Measurements from ENCODE around the gene HADH. TPM values are rescaled to one million over a fixed set of nuclear protein-coding genes. Genes with fewer than 3 reads are reported as not detected.
"Not testable (repeated sequence)": the region's sequence is repeated elsewhere in the genome, so short reads cannot be mapped to it uniquely, and the experiment has no call there.

HADH gene
- total RNA-seq, 4 donors from 2014 or later = 26.8 to 46.5 (median 38.1) TPM

DNA sequence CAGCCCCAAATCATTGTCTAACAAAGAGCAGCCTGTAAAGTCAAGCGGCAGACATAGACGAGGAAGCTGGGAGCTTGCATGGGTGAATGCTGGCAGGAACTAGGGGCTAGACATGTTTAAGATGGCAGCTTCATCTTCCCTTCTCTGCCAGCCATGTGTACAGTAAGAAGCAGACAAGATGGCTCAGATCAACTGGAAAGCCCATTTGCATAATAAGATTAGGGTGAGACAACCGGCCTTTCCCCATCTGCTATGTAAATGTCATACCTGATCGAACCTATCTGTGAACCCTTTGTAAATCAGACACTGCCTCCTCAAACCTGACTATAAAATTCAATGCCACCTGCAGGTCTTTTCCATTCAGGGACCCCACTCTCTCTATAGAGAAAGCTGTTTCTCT is 22.8 kb upstream of the HADH start:
- no peak for DNase-seq
- 70 to 79% methylated on average over 4 of the region's 4 CpGs for whole genome bisulfite sequencing, 2 donors
- TF ChIP-seq, protein P1, sequence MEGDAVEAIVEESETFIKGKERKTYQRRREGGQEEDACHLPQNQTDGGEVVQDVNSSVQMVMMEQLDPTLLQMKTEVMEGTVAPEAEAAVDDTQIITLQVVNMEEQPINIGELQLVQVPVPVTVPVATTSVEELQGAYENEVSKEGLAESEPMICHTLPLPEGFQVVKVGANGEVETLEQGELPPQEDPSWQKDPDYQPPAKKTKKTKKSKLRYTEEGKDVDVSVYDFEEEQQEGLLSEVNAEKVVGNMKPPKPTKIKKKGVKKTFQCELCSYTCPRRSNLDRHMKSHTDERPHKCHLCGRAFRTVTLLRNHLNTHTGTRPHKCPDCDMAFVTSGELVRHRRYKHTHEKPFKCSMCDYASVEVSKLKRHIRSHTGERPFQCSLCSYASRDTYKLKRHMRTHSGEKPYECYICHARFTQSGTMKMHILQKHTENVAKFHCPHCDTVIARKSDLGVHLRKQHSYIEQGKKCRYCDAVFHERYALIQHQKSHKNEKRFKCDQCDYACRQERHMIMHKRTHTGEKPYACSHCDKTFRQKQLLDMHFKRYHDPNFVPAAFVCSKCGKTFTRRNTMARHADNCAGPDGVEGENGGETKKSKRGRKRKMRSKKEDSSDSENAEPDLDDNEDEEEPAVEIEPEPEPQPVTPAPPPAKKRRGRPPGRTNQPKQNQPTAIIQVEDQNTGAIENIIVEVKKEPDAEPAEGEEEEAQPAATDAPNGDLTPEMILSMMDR (IDR thresholded peaks at IDR 0.05) = no peak
- TF ChIP-seq POLR2A (IDR thresholded peaks at IDR 0.05) = no peak

GRCh38 chr4:107967519-107967918 is 22.2 kb upstream of the HADH start:
- intact Hi-C loops (cut with DNase I); H3K36me3 ChIP-seq; DNase-seq; H3K27ac ChIP-seq; H3K9me3 ChIP-seq; H3K27me3 ChIP-seq; H3K4me1 ChIP-seq; H3K4me3 ChIP-seq: not testable (repeated sequence)

More for the DNA sequence above, 22.8 kb upstream of the HADH start:
- intact Hi-C loops (cut with DNase I) = no loop called here
- Histone ChIP-seq H3K4me1 (no peaks in the 10 kb centered on the region), H3K9me3 (no peaks in the 10 kb centered on the region), H3K36me3 (no peaks in the 10 kb centered on the region), H3K27me3 (no peaks in the 10 kb centered on the region), H3K4me3 (no peak overlapping the region), H3K27ac (no peak overlapping the region)

DNA sequence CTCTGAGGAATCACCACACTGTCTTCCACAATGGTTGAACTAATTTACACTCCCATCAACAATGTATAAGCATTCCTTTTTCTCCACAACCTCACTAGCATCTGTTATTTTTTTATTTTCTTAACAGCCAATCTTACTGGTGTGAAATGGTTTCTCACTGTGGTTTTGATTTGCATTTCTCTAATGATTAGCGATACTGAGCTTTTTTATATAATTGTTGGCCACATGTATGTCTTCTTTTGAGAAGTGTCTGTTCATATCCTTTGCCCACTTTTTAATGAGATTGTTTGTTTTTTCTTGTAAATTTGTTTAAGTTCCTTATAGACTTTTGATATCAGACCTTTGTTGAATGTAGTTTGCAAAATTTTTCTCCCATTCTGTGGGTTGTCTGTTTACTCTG is 21.8 kb upstream of the HADH start:
- DNase-seq; H3K36me3 ChIP-seq; H3K9me3 ChIP-seq; H3K27me3 ChIP-seq; H3K4me1 ChIP-seq; H3K4me3 ChIP-seq; H3K27ac ChIP-seq; intact Hi-C loops (cut with DNase I): not testable (repeated sequence)
- WGBS, 2 donors = 96% methylated on average over 1 of the region's 1 CpG

GRCh38 chr4:107970063-107970798 is 19.5 kb upstream of the HADH start:
- Histone ChIP-seq H3K9me3 (no peaks in the 10 kb centered on the region), H3K27ac (no peak overlapping the region), H3K4me1 (no peaks in the 10 kb centered on the region), H3K27me3 (no peaks in the 10 kb centered on the region), H3K36me3 (no peaks in the 10 kb centered on the region), H3K4me3 (no peak overlapping the region)
- intact Hi-C loops (cut with DNase I) = no loop called here
- no peak for DNase-seq
- WGBS, 2 donors = 90 to 91% methylated on average over 9 to 12 of the region's 12 CpGs
- TF ChIP-seq, protein P1 (IDR thresholded peaks at IDR 0.05) = no peak
- TF ChIP-seq POLR2A (IDR thresholded peaks at IDR 0.05) = no peak

DNA sequence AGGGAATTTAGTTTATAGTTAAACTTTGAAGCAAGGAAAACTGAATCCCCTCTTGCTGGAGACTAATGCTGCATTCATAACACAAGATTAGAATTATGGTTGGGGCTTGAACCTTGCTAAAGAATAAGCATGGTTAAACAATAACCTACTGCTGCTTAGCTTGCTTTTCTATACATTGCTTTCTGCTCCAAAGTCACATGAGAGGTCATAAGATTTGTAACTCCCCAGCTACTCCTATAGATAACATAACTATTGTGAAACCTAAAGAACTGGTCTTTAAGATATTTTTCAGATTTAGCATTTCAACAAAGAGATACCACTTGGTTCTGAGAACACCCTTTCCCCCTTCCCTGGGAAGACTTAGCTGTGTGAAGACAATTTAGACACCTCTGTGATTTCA is 17.1 kb upstream of the HADH start:
- Histone ChIP-seq H3K36me3 (no peaks in the 10 kb centered on the region), H3K4me3 (no peak overlapping the region), H3K4me1 (no peaks in the 10 kb centered on the region), H3K27ac (no peak overlapping the region), H3K27me3 (no peaks in the 10 kb centered on the region), H3K9me3 (no peaks in the 10 kb centered on the region)
- intact Hi-C loops (cut with DNase I) = no loop called here
- DNase-seq = no peak
- TF ChIP-seq, protein P1 (IDR thresholded peaks at IDR 0.05) = no peak
- TF ChIP-seq POLR2A (IDR thresholded peaks at IDR 0.05) = no peak

DNA sequence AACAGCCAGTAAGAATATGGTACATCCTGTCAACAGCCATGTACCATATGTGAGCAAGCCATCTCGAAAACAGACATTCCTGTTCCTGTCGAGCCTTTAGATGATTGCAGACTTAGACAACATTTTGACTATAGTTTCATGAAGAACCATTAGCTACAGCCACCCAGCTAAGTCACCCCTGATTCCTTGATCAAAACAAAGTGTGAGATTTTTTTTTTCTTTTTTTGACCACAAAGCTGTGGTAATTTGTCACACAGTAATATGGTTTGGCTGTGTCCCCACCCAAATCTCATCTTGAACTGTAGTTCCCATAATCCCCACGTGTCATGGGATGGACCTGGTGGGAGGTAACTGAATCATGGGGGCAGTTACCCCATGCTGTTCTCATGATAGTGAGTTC is 15.2 kb upstream of the HADH start:
- TF ChIP-seq POLR2A (IDR thresholded peaks at IDR 0.05) = no peak
- TF ChIP-seq, protein P1 (IDR thresholded peaks at IDR 0.05) = no peak
- H3K9me3 ChIP-seq = no peaks in the 10 kb centered on the region
- no peaks in the 10 kb centered on the region for H3K36me3 ChIP-seq
- H3K4me1 ChIP-seq = no peaks in the 10 kb centered on the region
- DNase-seq = no peak
- H3K27ac ChIP-seq = no peak overlapping the region
- H3K4me3 ChIP-seq = no peak overlapping the region
- H3K27me3 ChIP-seq = no peaks in the 10 kb centered on the region
- 72 to 83% methylated on average over 3 of the region's 3 CpGs for WGBS, 2 donors
- intact Hi-C loops (cut with DNase I) = no loop called here

Data from esophagus squamous epithelium (tissue), 5 donors.